A673 (cell line): ENCODE measurements around the gene BFAR.

Experiments used
- EZH2 ChIP-seq: fragments of 200-600 bp; sonication (generic); IDR thresholded peaks from 2 replicates; pipeline ENCODE4 v1.6.1; 2017; ENCODE audit warnings: borderline replicate concordance, low read depth, mild to moderate bottlenecking, mixed read lengths, antibody characterized with exemption, low read length; ENCODE audit not compliant: poor library complexity, severe bottlenecking
- TF ChIP-seq, protein P1 (sequence below): fragments of 300-800, 200-600 bp; sonication (generic); conservative IDR thresholded peaks from 2 replicates; pipeline ENCODE4 v1.5.1; 2017; ENCODE audit warnings: low read depth, mild to moderate bottlenecking, antibody characterized with exemption, low read length, moderate library complexity, mixed read lengths

GRCh38 chr16:14613991-14614390, 18.8 kb upstream of the BFAR start:
- TF ChIP-seq, protein P1, sequence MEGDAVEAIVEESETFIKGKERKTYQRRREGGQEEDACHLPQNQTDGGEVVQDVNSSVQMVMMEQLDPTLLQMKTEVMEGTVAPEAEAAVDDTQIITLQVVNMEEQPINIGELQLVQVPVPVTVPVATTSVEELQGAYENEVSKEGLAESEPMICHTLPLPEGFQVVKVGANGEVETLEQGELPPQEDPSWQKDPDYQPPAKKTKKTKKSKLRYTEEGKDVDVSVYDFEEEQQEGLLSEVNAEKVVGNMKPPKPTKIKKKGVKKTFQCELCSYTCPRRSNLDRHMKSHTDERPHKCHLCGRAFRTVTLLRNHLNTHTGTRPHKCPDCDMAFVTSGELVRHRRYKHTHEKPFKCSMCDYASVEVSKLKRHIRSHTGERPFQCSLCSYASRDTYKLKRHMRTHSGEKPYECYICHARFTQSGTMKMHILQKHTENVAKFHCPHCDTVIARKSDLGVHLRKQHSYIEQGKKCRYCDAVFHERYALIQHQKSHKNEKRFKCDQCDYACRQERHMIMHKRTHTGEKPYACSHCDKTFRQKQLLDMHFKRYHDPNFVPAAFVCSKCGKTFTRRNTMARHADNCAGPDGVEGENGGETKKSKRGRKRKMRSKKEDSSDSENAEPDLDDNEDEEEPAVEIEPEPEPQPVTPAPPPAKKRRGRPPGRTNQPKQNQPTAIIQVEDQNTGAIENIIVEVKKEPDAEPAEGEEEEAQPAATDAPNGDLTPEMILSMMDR: no peak
- no peak for TF ChIP-seq EZH2
